CD4-positive, alpha-beta T cell treated with Interferon gamma for 1 hour (primary cell): ENCODE data around the gene OR2G6.

Source experiments
- DNase-seq: peaks from one replicate; pipeline ENCODE4 v3.0.0-alpha.2; 2020

OR2G6 gene

DNA sequence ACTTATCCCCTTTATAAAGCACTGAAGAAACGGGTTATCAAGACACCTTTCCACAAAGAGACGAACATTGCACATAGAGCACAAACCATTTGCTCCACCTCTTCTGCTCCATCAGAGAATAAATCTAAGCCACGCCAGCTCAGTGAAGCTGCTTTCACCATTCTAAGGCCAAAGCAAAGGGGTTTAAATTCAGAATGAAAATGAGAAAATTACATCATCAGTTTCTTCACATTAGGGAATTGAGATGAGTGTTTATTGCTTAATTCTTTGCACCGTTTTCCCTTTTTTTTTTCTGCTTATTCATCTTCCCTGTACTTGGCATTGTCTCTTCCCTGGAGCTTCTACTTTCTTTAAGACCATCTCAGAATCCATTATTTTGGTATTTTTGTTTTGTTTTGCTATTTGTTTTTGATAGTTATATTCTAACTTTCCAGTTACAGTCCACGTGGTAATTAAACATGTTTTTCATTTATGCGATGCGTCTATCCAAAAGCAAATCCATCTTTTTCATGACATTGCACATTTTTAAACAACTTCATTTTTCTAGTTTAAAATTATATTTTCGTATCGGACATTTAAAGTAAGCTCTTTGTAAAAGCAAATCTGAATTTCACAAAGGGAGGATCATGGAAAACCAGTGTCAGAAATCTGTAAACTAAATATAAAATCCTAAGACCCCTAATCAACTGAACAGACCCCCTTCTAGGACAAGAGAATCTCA is 68.5 kb downstream of the OR2G6 start:
- DNase-seq, result no peak
